ENCODE results near the gene ATG10. TPM values are rescaled to one million over a fixed set of nuclear protein-coding genes. Genes with fewer than 3 reads are reported as not detected.
A peak's percentile ranks its signal among the peaks of the same experiment; 100 is the strongest.

Gene ATG10
- total RNA-seq, 1 donor from 2014 or later = 5.3 TPM

DNA sequence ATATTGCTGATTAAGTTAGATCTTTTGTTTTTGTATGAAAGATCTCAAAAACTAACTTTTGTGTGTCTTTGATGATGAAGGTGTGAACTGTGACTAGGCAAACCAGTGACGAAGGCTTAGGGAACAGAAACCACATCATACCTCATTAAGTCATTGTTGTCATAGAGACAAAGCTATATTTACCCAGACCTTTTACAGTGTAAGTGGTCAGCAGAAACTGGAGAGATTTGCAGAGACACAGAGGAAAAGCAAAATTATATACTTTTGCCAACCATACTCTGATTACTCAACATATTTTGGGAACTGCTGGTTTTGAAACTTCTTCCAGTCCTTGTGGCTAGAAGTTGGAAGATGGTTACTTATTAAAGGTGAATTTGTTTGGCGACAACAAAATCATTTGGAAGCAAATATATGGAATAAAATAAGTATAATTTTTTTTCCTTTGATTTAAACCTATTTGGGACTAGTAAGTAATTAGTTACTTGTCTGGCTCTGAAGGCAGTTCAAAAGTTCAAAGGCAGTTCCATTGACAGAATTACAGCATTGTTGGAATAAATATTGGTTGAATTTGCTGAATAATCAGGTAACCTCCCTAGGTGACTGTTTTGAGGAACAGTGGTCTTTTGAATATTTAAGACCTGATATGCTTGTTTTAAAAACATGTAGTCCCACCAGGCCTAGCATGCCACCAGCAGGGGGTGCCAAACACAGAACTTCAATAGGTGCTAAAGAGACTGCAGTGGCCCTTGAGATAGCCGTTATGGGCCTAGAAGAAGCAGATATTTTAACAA lies 202.5 kb downstream of the ATG10 start:
- intact Hi-C loops (cut with micrococcal nuclease) = loop anchor here (1.0 to 2.0 kb wide), 6 partner anchors 51 to 873 kb away; partner anchors contain the start of genes RPS23, SSBP2 and ZCCHC9
- peak; percentile 89 for ATAC-seq (ENCODE audit: low read depth)
- peaks cover 20% of the 10 kb centered on the region for H3K4me1 Mint-ChIP-seq
- POLR2A ChIA-PET = interaction anchor here (0.5 kb wide), 1 partner anchor 996 kb away, joined by 3 read pairs; no protein-coding TSS in a partner anchor
- CTCF ChIA-PET = no interaction called here
- peak; percentile 46 for DNase-seq
- H3K4me3 Mint-ChIP-seq = peak overlapping the region; percentile 12
- TF ChIP-seq, protein P1, sequence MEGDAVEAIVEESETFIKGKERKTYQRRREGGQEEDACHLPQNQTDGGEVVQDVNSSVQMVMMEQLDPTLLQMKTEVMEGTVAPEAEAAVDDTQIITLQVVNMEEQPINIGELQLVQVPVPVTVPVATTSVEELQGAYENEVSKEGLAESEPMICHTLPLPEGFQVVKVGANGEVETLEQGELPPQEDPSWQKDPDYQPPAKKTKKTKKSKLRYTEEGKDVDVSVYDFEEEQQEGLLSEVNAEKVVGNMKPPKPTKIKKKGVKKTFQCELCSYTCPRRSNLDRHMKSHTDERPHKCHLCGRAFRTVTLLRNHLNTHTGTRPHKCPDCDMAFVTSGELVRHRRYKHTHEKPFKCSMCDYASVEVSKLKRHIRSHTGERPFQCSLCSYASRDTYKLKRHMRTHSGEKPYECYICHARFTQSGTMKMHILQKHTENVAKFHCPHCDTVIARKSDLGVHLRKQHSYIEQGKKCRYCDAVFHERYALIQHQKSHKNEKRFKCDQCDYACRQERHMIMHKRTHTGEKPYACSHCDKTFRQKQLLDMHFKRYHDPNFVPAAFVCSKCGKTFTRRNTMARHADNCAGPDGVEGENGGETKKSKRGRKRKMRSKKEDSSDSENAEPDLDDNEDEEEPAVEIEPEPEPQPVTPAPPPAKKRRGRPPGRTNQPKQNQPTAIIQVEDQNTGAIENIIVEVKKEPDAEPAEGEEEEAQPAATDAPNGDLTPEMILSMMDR (IDR thresholded peaks at IDR 0.05) = no peak
- peak overlapping the region; percentile 69 for H3K27ac Mint-ChIP-seq
- H3K36me3 Mint-ChIP-seq (ENCODE audit: low read depth) = no peaks in the 10 kb centered on the region
- no peaks in the 10 kb centered on the region for H3K9me3 Mint-ChIP-seq
- no peaks in the 10 kb centered on the region for H3K27me3 Mint-ChIP-seq

DNA sequence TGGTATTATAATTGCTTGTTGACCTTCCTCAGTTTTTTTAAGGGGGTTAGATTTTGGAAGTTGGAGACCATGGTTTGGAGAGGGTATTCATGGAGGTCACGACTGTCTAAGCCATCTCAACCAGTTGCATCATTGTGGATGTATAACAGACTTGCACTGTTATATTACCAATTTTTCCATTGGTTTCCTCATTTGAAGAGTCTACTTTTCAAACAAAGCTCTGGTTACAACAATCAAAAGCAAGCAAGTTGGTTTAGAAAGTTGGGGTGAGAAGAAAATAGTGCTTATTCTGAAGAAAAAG lies 203.0 kb downstream of the ATG10 start:
- ChIA-PET POLR2A (no interaction called here), CTCF (no interaction called here)
- intact Hi-C loops (cut with micrococcal nuclease) = loop anchor here (1.0 to 2.0 kb wide), 6 partner anchors 50 to 874 kb away; partner anchors contain the start of genes RPS23, SSBP2 and ZCCHC9
- H3K27ac Mint-ChIP-seq = no peak overlapping the region
- TF ChIP-seq, protein P1 (IDR thresholded peaks at IDR 0.05) = no peak
- DNase-seq = no peak
- no peaks in the 10 kb centered on the region for H3K36me3 Mint-ChIP-seq (ENCODE audit: low read depth)
- no peaks in the 10 kb centered on the region for H3K9me3 Mint-ChIP-seq
- no peak overlapping the region for H3K4me3 Mint-ChIP-seq
- no peak for ATAC-seq (ENCODE audit: low read depth)
- H3K27me3 Mint-ChIP-seq = no peaks in the 10 kb centered on the region
- peaks cover 17% of the 10 kb centered on the region for H3K4me1 Mint-ChIP-seq

DNA sequence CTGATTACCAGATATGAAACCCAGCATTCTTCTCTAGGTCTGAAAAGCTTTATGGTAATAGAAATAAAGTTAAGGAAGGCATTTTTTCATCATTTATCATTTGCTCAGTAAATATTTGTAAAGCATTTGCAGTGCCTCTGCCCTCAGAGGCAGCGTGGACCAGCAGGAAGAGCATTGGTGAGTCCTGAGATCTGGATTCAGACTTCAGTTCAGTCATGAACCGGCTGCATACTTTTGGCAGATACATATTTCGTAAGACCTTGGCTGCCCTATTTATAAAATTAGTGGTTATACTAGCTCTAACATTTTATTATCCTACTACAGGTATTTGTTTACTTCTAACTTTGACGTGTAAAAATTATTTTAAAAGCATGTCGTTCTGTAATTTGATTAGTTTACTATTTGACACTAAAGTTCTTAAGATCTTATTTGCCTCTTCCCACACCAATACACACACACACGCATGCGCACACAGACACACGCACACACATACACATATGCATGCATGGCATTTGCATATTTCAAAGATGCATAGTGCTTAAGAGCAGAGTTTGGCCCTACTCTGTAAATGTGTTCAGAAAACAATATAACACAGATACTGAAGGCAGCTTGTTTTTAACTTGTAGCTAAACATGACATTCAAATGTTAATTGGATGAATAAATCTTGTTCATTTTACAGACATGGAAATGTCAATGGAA lies 204.4 kb downstream of the ATG10 start:
- no peak overlapping the region for H3K27ac Mint-ChIP-seq
- H3K4me3 Mint-ChIP-seq = no peak overlapping the region
- H3K9me3 Mint-ChIP-seq = no peaks in the 10 kb centered on the region
- peaks cover 16% of the 10 kb centered on the region for H3K4me1 Mint-ChIP-seq
- H3K36me3 Mint-ChIP-seq (ENCODE audit: low read depth) = no peaks in the 10 kb centered on the region
- ATAC-seq (ENCODE audit: low read depth) (no peak), DNase-seq (no peak)
- no peaks in the 10 kb centered on the region for H3K27me3 Mint-ChIP-seq
- TF ChIP-seq, protein P1 (IDR thresholded peaks at IDR 0.05) = no peak
- ChIA-PET CTCF (no interaction called here), POLR2A (no interaction called here)
- intact Hi-C loops (cut with micrococcal nuclease) = no loop called here

DNA sequence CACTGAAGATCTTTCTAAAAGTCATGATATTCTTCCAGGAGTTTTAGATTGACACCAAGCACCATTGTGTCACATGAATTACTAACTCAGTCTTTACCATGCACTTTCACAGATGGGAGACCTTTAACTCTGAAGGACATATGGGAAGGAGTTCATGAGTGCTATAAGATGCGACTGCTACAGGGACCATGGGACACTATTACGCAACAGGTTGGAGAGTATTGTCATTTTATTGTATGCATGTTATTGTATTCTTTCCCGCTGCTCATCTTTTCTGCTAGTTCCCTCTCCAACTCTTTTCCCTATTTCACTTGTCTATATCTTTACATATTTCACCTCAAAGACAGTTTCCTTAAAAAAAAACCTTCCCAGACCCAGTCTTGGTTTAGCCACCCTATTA lies 206.6 kb downstream of the ATG10 start:
- ATAC-seq (ENCODE audit: low read depth) (no peak), DNase-seq (no peak)
- Mint-ChIP-seq H3K4me1 (peaks cover 15% of the 10 kb centered on the region), H3K27me3 (no peaks in the 10 kb centered on the region), H3K9me3 (no peaks in the 10 kb centered on the region), H3K36me3 (ENCODE audit: low read depth) (no peaks in the 10 kb centered on the region), H3K27ac (no peak overlapping the region), H3K4me3 (no peak overlapping the region)
- ChIA-PET POLR2A (no interaction called here), CTCF (no interaction called here)
- TF ChIP-seq, protein P1 (IDR thresholded peaks at IDR 0.05) = no peak
- intact Hi-C loops (cut with micrococcal nuclease) = no loop called here

GRCh38 chr5:82182662-82183061 lies 210.8 kb downstream of the ATG10 start:
- Mint-ChIP-seq H3K9me3 (no peaks in the 10 kb centered on the region), H3K27ac (no peak overlapping the region), H3K4me3 (no peak overlapping the region), H3K4me1 (no peaks in the 10 kb centered on the region), H3K27me3 (no peaks in the 10 kb centered on the region), H3K36me3 (ENCODE audit: low read depth) (no peaks in the 10 kb centered on the region)
- ATAC-seq (ENCODE audit: low read depth) (no peak), DNase-seq (no peak)
- intact Hi-C loops (cut with micrococcal nuclease) = no loop called here
- TF ChIP-seq, protein P1 (IDR thresholded peaks at IDR 0.05) = no peak
- POLR2A ChIA-PET = no interaction called here
- CTCF ChIA-PET = no interaction called here

All from activated B cell treated with CpG ODN at 0.5 μM for 24 hours (primary cell).